HFF-Myc (cell line): ENCODE measurements around the gene DLG2.
"Not testable (repeated sequence)": the region's sequence is repeated elsewhere in the genome, so short reads cannot be mapped to it uniquely, and the experiment has no call there.

Experiments used
- DNase-seq: peaks from one replicate; pipeline ENCODE4 v3.0.0-alpha.2; 2011; ENCODE audit warnings: low read depth; ENCODE audit errors: extremely low read depth
- H3K4me3 ChIP-seq: replicated peaks from 2 replicates; pipeline ENCODE4 v1.5.1; 2011; ENCODE audit warnings: low read depth, mild to moderate bottlenecking, control low read depth, low read length
- TF ChIP-seq, protein P1 (sequence below): IDR thresholded peaks from 2 replicates; pipeline ENCODE4 v1.5.1; 2012; ENCODE audit warnings: mild to moderate bottlenecking, low read depth, low read length, control low read depth; ENCODE audit errors: missing control alignments

Gene DLG2

DNA sequence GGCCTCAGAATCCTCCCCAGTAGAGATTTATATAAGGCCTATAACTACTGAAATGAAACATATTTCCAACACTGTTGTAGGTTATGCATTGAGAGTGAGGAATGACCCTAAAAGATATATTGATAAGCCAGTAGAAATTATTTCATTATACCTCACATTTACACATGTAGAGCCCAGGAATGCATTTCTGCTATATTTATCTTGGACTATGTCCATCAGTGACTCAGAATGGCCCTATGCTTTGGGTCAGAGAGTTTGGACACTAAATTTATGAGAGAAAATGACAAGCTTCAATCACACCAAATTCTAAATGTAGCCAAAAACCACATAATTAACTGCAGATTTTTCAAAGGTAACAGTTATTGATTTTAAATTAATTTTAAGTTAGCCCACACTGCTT is 761.9 kb downstream of the DLG2 start:
- TF ChIP-seq, protein P1, sequence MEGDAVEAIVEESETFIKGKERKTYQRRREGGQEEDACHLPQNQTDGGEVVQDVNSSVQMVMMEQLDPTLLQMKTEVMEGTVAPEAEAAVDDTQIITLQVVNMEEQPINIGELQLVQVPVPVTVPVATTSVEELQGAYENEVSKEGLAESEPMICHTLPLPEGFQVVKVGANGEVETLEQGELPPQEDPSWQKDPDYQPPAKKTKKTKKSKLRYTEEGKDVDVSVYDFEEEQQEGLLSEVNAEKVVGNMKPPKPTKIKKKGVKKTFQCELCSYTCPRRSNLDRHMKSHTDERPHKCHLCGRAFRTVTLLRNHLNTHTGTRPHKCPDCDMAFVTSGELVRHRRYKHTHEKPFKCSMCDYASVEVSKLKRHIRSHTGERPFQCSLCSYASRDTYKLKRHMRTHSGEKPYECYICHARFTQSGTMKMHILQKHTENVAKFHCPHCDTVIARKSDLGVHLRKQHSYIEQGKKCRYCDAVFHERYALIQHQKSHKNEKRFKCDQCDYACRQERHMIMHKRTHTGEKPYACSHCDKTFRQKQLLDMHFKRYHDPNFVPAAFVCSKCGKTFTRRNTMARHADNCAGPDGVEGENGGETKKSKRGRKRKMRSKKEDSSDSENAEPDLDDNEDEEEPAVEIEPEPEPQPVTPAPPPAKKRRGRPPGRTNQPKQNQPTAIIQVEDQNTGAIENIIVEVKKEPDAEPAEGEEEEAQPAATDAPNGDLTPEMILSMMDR, result no peak
- no peak for DNase-seq
- no peak overlapping the region for H3K4me3 ChIP-seq

GRCh38 chr11:84857746-84858145 is 769.4 kb downstream of the DLG2 start:
- H3K4me3 ChIP-seq, result no peak overlapping the region
- DNase-seq, result no peak
- TF ChIP-seq, protein P1, result no peak

- no peak for DNase-seq
- TF ChIP-seq, protein P1, result no peak
- H3K4me3 ChIP-seq, result no peak overlapping the region
Observed at GRCh38 chr11:84855508-84856245, 771.5 kb downstream of the DLG2 start.

DNA sequence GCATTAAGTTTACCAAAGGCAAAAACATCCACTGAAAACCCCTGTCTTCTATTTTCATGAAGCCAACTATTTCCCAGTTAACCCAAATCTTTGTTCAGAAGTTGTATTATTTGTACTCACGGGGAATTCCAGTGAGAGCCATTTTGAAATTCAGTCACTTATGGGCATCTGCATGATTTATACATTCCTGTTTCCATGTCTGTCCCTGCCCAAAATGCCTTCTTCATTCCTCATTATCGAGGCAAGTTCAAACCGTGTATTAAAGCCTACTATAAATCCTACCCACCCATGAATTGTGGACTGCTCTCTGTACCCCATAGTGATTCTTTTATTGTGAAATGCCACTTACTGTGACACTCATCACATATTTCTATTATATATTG is 772.7 kb downstream of the DLG2 start:
- DNase-seq, result no peak

DNA sequence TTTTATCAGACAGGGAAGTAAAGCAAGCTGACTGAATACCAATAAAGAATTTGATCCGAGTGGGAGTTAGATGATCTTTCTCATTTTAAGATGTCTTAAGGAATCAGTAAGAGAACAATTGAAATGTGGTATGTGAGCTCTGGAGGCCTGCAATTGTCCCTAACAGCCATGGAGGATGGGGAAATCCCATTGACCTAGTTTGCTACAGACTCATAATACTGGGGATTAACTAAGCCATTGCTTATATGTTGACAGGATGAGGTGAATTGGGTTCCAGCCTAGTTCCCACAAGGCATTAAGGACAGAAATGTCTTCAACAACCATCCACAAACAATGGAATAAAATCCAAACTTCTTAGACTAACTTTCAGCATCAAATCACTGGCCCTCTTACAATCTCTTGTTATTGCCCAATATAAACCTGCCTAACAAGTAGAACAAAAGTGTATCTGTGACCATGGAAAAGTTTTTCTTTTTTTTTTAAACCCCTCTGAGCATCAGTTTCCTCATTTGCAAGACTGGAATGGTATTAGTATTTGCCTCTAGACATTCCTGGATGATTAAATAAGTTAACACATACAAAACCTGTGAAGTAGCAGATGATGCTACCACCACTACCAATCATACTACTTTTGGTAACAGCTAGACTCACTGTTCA is 773.2 kb downstream of the DLG2 start:
- no peak overlapping the region for H3K4me3 ChIP-seq
- TF ChIP-seq, protein P1, result no peak
- no peak for DNase-seq

More for the DNA sequence above, 772.7 kb downstream of the DLG2 start:
- TF ChIP-seq, protein P1, result no peak
- no peak overlapping the region for H3K4me3 ChIP-seq

DNA sequence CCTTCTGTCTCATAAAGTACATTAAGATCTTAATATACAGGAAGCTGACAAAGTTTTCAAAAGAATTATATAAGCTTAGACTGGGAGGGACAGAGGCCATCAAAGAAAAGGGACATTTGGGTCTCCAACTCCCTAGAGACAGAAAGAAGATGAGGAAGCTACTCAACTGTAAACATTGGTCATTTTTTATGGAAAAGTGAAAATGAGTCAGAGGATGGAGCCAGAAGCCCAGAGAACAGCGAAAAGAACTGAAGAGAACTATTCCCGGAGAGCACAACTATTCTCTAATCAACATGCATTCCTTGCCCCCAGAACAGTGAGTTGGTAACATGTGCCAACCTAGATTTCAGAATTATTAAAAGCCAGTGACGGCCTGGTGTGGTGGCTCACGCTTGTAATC is 779.3 kb downstream of the DLG2 start:
- TF ChIP-seq, protein P1, result no peak
- H3K4me3 ChIP-seq, result no peak overlapping the region
- no peak for DNase-seq

- DNase-seq, H3K4me3 ChIP-seq: not testable (repeated sequence)
Observed at GRCh38 chr11:84840201-84840600, 786.9 kb downstream of the DLG2 start.
